Stimulated activated CD4-positive, alpha-beta T cell treated with anti-CD3 and anti-CD28 coated beads, Interleukin-15, amount 100 ng/mL, for 24 hours (primary cell): ENCODE data around the gene AFF3.

ENCODE experiments used
- DNase-seq: peaks from one replicate; pipeline ENCODE4 v3.0.0-alpha.2; 2020

AFF3 gene

DNA sequence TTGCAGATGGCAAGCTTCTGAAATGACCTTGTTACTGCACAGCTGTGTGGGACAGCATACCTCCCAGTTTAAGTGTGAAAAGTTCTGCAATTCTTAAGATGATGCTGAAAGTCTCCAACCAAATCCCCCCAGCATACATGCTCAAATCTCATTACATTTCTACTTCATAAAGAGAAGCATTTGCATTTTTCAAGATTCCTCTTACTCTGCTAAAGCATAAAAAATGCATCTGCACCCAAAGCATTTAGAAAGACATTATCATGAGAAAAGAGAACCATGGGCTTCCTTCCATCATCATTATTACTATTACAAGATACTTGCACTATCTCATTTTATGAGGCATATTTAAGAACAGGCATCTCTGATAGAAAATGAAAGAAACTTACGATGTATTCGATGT, 415.7 kb downstream of the AFF3 start:
- DNase-seq: no peak

DNA sequence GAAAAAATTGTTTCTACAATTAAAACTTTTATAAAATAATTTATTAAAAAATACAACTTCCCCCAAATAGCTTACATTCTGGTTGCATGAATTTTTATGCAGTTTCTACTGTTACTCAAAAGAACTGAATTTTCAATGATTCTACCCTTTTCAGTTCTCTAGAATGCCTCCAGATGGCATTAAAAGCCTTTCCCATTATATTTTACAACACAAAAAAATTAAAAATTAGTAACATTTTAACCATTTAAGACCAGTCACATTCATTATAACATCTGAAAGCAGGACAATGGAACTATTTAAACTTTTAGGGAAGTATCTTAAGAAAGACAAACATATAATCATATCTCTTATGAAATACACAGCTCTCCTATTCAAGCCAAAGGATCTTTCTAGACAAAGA, 416.6 kb downstream of the AFF3 start:
- no peak for DNase-seq

DNA sequence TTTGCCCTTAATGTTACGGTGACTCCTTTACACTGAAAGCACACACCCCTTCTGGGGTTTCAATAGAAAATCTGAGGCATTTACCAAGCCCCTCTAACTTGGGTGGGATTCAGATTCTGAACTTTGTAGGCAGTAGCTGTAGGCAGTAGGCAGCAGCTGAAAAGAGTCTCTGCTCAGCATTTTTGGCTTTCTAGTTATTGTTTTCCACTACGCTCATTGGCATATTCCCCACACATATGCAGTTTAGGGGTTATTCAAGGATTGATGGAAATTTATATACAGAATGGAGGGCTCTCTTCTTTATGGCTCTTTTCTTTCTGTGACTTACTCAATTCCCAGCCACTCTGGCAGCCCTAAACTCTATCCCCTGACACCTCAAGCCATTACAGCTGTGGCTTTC, 419.9 kb downstream of the AFF3 start:
- no peak for DNase-seq

GRCh38 chr2:99719102-99719501, 423.3 kb downstream of the AFF3 start:
- no peak for DNase-seq

DNA sequence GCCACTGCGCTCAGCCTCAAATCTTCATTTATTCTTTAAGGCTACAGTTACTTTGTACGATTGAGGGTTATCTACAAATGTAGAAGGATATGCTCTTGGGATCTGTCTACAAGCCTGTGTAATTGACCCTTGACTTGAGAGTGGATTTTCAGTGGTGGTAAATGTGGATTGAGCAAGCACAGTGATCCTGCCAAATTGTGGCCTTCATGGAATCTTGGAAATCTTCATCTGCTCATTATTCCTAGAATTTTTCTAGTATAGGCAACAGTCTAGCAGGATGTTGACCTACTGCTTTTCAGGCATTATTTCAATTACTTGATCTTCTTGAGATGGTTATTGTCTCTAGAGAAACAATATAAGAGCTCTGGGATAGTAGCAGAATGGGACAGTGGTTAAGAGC, 426.4 kb downstream of the AFF3 start:
- DNase-seq: no peak

DNA sequence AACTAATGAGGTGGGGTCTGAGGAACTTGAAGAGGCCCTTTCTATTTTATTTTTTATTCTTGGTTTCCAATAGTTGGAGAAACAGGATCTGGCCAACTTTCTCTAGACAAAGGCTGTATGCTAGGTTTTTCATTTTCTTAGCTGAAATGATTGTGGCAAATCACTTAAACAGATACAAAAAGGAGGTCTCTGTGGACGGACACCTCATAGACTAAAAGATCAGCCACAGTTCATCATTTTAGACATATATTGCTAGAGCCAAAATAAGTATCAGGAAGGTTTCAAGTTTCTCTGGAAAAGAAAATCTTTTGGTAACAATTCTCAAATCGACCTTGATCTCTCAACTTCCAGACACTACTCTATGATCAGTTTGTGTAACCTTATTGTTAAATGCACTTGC, 428.0 kb downstream of the AFF3 start:
- DNase-seq: no peak

- DNase-seq: no peak
Measured at GRCh38 chr2:99711144-99711543, 431.2 kb downstream of the AFF3 start.

DNA sequence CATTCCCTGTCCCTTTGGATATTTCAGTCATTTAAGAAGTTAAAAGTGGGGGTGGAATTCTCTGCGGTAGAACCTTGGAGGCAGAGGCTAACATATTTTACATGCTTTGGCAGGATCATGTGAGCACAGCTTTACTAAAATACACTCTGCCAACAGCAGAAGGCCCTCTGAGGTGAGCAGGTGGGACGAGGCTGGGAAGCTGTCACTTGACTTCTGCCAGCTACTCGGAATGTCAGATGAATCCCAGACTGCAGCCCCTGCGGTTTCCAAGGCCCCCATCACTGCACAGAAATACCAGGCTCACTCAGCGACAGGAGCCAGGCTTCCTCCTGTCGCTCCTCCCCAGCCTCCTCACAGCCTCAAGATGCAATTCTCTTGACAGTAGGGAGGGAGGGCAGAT, 431.7 kb downstream of the AFF3 start:
- DNase-seq: no peak

- DNase-seq: no peak
Measured at GRCh38 chr2:99709229-99709628, 433.2 kb downstream of the AFF3 start.

DNA sequence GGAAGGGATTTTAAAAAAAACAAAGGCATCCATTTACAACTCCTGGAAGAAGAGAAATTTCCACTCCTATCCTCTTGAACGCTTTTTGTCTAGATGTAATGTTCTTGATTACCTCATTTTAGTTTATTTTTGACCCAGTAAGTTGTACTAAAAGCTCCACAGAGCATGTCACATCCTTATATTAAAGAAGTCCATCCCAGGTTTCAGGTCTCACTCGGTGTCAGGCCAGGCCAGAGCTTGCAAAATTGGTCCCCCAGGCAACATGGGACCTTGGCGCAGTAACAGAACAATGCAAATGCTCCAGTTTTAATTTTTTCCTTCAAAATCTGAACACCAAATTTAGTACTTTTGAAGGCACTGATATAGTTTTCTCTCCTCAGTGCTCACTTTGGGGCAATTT, 434.2 kb downstream of the AFF3 start:
- no peak for DNase-seq

DNA sequence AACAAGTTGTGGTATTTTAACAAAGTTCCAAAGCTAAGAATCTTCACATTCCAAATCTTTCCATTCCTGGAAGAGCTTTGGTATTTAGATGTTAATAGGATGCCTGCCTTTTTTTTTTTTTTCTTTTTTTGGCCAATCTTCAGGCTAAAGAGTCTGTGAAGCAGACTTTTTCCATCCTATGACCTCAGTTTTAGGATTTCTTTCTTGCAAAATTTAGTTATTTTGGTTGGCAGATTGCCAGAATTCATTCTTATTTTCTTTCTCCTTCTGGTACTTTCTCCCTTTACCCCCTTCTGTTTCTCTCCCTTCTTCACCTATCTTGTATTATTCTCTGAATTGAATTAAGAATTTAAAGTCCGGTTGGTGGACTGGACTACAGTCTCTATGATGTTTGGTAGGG, 434.8 kb downstream of the AFF3 start:
- DNase-seq: no peak

DNA sequence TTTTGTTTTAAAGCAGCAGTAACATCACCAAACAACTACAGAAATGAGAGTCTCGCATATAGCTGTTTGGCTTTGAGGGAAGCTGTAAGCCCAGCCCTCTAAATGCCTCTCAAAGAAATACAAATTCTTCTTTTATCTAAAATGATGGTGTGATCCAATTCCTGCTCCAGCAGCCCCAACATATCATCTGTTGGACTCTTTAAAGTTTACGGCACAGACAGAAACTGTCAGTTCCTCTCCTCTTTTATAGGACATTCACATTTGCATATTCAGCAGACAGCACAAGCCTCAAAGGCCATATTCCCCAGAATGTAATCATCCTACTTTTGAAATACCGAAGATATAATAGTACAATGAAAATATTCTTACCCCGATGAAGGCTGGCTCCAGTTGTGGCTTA, 435.7 kb downstream of the AFF3 start:
- no peak for DNase-seq

DNA sequence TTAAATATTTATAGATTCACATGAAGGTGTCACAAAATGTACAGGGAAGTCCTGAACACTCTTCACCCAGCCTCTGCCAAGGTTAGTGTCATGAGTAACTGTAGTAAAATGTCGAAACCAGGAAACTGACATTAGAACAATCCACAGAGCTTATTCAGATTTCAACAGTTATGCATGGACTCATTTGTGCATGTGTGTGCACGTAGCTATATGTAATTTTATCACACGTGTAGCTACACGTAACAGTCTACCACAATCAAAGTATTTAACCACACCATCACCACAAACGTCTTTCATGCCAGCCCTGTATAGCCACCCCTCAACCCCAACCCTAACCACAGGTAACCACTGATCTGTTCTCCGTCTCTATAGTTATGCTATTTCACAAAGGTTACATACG, 440.9 kb downstream of the AFF3 start:
- no peak for DNase-seq

DNA sequence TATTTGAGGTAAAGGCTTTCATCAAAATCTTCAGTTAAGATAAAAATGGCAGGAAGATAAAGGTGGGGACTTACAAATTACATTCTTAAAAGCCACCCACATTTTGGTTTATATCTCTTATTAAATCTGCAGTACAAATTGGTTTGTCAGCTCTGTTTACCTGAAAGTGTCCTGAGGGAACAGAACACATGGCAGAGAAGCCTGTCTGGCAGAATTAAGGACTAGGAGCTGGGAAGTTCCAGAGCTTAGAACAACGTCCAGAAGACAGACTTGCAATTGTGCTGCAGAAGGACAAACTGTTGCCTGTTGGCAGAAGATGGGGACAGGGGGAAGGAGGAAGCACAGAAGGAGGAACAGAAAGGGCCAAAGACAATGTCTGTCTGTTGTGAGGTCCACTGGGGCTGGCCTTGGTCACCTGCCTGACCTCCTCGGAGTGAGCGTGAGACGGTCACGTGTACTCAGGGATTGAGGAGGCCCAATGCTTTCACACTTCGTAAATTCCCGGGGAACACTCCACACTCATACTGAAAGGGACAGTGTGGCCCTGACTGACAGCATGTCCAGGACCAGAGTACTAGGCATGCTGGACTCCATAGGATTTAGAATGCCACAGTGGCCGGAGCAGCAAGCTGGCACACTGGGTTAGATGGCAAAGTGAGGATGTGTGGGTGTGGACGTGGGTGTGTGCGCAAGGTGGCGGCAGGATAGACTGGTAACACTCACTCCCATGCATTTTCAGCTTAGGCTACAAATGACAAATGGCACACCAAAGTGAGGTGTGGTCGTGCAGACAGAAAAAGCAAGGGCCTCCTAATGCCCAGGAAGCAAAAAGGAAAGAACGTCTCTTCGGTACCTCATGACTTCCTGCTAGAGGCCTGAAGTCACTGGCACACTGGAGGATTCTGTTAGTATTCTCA, 441.6 kb downstream of the AFF3 start:
- DNase-seq: no peak

DNA sequence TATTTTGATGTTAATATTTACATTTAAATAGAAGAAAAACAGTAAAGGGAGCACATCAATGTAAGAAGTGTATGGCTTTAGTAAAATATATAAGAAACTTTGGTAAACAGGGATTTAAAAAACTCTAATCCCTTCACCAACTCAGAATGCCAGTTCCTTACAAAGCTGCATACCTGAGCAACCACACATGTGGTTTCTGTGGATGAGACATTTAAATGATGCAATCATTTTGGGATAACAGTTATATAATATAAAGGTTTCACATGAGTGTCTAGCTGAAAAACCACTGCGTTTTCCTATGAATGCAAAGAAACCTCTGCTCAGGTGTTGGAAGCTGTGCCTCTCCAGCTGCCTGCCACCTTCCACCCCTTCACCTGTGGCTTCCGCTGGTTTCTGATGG, 443.5 kb downstream of the AFF3 start:
- no peak for DNase-seq

DNA sequence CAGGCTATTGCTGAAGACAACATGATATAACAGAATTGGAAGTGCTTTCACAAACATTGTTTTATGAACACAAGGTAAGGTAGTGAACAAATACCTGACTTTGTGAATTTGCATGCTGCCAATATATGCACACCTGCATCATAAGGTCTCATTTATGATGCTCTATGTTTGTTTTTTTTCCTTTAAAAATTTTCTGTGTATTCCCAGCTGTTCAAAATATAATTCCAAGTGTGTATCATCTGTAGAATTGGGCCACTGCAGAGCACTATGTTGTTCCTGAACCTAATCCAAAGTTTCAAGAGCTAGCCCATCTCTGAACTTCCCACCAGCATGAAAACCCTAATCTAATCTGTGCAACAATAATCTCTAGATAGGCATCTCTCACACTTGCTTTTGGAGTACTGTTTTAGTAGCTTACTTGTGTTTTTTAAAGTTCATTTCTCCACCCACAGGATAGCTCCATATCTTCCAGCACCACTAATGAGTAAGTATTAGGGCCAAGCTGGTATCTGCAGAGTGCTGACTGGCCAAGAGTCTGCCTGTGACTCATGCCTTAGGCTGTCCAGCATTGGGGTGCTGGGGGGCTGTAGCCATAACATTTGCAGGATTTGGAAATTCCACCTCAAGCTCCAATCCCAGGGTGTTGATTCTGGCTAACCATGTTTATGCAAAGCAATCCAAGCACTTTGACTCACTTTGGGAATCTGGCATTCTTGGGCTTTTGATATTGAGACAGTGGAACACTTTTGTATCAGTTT, 444.4 kb downstream of the AFF3 start:
- no peak for DNase-seq

- no peak for DNase-seq
Measured at GRCh38 chr2:99695944-99696253, 446.5 kb downstream of the AFF3 start.

- no peak for DNase-seq
Measured at GRCh38 chr2:99695130-99695943, 447.1 kb downstream of the AFF3 start.

- no peak for DNase-seq
Measured at GRCh38 chr2:99694331-99694730, 448.1 kb downstream of the AFF3 start.

DNA sequence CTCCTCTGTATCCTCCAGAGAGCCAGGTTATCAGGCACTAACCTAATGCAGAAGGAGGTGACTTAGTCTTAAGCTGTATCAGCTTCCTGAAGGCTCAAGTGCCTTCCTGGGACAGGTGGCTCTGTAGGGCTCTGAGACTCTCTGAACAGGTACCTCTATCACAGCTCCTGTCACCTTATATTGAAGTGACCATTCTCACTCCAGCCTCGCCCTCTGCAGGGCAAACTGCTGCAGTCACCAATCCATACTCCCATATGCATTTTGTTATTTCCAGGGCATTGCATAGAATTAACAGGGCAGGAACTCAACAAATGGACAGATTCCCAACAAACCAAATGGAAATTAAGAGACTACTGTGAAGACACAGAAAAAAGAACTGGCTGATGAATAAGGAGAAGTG, 449.6 kb downstream of the AFF3 start:
- DNase-seq: no peak

DNA sequence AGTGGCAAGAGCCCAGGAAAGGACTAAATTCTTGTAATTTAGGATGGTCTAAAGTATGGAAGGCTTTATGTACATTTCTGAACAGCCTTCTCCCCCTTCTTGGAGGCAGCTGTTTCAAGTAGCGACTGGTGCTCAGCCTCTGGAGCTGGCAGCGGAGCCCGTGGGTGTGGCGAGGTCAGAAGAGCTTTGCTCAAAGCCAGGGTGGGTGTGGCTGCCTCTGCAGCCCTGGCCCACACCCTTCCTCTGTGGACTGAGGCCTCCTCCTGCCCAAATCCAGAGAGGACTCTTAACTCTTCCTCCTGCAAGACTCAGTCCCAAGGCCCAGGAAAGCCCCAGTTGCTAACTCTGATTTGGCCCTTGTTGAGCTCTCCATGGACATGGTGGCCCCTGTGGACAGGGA, 450.5 kb downstream of the AFF3 start:
- no peak for DNase-seq

GRCh38 chr2:99689145-99689742, 453.1 kb downstream of the AFF3 start:
- DNase-seq: no peak

- DNase-seq: no peak
Measured at GRCh38 chr2:99688699-99689098, 453.7 kb downstream of the AFF3 start.
